GM12864 (cell line): ENCODE measurements around the gene ACR.

ENCODE experiments used
- DNase-seq: peaks from one replicate; pipeline ENCODE4 v3.0.0-alpha.2; 2011; ENCODE audit warnings: low read depth
- H3K4me3 ChIP-seq: 2 replicates; pipeline ENCODE4 v1.5.1; 2011; ENCODE audit warnings: mild to moderate bottlenecking, low read depth, low read length, control low read depth
- TF ChIP-seq, protein P1 (sequence below): IDR thresholded peaks from 2 replicates; pipeline ENCODE4 v1.5.1; 2011; ENCODE audit warnings: low read depth, mild to moderate bottlenecking, moderate library complexity, low read length, control low read depth, inconsistent platforms; ENCODE audit errors: missing control alignments

The ACR gene

DNA sequence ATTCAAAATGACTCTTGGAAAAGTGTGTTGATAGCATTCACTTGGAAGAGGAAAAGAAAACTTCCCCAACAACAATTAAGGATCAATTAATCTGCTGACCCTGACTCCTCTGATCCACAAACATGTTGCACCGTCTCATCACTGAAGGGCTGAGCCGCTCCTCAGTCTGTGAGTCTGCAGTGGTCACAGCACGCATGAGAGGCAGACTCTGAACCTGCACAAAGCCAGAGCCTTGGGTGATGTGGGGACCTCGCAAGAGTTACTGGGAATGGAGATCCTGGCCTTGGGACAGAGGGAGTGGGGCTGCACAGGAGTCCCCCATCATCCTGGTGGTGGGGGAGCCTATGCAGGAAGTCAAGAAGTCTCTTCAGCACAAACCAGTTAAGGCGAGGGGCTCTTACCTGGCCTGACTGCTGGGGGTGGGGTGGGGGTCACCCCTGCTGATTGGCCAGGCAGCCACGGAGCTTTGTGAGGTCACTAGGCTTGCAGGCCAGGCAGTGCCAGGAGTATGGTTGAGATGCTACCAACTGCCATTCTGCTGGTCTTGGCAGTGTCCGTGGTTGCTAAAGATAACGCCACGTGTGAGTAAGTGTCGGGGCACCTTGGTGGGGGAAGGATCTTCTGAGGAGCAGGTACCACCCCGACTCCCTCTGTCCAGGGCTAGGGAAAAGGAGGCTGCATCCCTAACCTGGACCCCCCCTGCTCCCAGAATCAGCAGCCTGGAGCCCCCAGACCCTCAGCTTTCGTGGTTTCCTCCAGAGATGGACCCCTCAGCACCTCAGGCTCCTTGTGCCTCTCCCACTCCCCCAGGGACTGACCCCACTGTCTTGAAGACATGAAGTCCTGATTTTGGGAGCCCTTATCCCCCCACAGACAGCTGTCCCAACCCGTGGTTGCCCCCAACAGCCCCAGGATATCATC, at the start of gene ACR:
Gene ACR (plus strand): TSS at position 477 of the 921 bp plus-strand sequence. CDS start 32 bp downstream, at position 509.
- TF ChIP-seq, protein P1, sequence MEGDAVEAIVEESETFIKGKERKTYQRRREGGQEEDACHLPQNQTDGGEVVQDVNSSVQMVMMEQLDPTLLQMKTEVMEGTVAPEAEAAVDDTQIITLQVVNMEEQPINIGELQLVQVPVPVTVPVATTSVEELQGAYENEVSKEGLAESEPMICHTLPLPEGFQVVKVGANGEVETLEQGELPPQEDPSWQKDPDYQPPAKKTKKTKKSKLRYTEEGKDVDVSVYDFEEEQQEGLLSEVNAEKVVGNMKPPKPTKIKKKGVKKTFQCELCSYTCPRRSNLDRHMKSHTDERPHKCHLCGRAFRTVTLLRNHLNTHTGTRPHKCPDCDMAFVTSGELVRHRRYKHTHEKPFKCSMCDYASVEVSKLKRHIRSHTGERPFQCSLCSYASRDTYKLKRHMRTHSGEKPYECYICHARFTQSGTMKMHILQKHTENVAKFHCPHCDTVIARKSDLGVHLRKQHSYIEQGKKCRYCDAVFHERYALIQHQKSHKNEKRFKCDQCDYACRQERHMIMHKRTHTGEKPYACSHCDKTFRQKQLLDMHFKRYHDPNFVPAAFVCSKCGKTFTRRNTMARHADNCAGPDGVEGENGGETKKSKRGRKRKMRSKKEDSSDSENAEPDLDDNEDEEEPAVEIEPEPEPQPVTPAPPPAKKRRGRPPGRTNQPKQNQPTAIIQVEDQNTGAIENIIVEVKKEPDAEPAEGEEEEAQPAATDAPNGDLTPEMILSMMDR = no peak
- DNase-seq = no peak
- no peak within 1 kb of the TSS for H3K4me3 ChIP-seq

- no peak overlapping the region for H3K4me3 ChIP-seq
- no peak for DNase-seq
Observed at GRCh38 chr22:50688448-50688847, 49.6 kb upstream of the ACR start.

GRCh38 chr22:50691521-50691920, 46.5 kb upstream of the ACR start:
- DNase-seq = no peak
- H3K4me3 ChIP-seq = no peak overlapping the region
- TF ChIP-seq, protein P1 = peak; percentile 61

More at GRCh38 chr22:50688448-50688847, 49.6 kb upstream of the ACR start:
- TF ChIP-seq, protein P1 = no peak

GRCh38 chr22:50693462-50693861, 44.5 kb upstream of the ACR start:
- H3K4me3 ChIP-seq = no peak overlapping the region
- TF ChIP-seq, protein P1 = no peak
- no peak for DNase-seq

DNA sequence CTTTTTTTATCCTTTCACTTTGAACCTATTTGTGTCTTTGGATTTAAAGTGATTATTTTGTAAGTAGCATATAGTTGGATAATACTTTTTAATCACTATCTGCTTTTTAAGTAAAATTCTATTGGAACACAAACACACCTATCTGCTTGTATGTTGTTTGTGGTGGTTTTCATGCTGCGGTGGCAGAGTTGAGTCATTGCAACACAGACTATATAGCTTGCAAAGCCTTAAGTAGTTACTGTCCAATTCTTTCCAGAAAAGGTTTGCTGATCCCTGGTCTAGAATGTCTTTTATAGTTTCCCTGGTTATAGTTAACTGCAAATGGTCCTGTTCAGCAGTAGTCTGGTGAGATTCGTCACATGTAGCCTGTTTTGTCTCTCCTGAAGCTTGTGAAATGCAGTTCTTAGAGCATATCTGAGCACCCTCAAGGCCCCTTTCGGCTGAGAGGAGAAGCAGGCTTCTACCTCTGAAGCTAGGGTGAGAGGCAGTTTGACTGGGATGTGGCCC, 43.9 kb upstream of the ACR start:
- no peak overlapping the region for H3K4me3 ChIP-seq
- DNase-seq = no peak
- TF ChIP-seq, protein P1 = no peak

DNA sequence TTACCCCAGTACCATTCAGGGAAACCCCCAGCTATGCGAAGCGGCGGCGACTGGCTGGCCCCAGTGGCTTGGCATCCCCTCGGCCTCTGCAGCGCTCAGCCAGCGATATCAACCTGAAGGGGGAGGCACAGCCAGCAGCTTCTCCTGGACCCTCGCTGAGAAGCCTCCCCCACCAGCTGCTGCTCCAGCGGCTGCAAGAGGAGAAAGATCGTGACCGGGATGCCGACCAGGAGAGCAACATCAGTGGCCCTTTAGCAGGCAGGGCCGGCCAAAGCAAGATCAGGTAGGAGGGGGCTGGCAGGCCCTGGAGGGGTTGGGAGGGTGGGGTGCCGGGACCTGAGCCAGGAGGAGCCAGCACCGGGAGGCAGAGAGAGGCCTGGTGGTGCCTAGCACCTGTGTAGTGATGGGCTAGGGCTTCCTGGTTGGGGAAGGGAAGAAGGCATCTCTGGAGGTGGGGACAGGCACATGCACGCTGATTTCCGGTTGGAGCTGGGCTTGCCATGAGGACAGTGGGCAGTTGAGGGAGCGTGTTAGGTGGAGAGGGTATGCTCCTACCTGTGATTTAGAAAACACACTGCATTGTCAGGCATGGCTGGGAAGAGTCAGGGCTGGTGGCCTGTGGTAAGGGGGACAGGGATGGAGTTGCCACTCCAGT, 43.1 kb upstream of the ACR start:
- TF ChIP-seq, protein P1 = no peak
- no peak overlapping the region for H3K4me3 ChIP-seq
- no peak for DNase-seq
